HepG2 (cell line): Measurements from ENCODE around the gene ANKRD31. TPM values are rescaled to one million over a fixed set of nuclear protein-coding genes. Genes with fewer than 3 reads are reported as not detected.

Experiments
- AFF4 ChIP-seq: sonication (generic); formaldehyde crosslinking; IDR thresholded peaks from 2 replicates; pipeline ENCODE4 v1.4.0; 2020; ENCODE audit warnings: missing genetic modification reagents
- AHR ChIP-seq: IDR thresholded peaks from 2 replicates; pipeline ENCODE4 v1.6.1; 2018; ENCODE audit warnings: missing genetic modification reagents, missing compliant biosample characterization
- BRCA1 ChIP-seq: sonication (generic); formaldehyde crosslinking; IDR thresholded peaks from 2 replicates; pipeline ENCODE4 v1.4.0; 2020; ENCODE audit warnings: missing genetic modification reagents
- GTF3A ChIP-seq: sonication (generic); formaldehyde crosslinking; conservative IDR thresholded peaks from 2 replicates; pipeline ENCODE4 v1.4.0; 2020; ENCODE audit warnings: mild to moderate bottlenecking, missing genetic modification reagents
- HMGXB4 ChIP-seq, 2 experiments: sonication (generic) in 1 of 2; formaldehyde crosslinking in 1 of 2; IDR thresholded peaks; 2 replicates each; pipeline versions ENCODE4 v1.4.0 to v1.6.1; 2018 to 2020; ENCODE audit warnings: missing genetic modification reagents in 2 of 2, borderline replicate concordance in 1 of 2, low read depth in 1 of 2, mild to moderate bottlenecking in 1 of 2, missing biosample characterization in 1 of 2
- HNF1B ChIP-seq: sonication (generic); formaldehyde crosslinking; IDR thresholded peaks from 2 replicates; pipeline ENCODE4 v1.5.1; 2020; ENCODE audit warnings: mild to moderate bottlenecking, moderate library complexity, missing genetic modification reagents
- KDM3A ChIP-seq: IDR thresholded peaks from 2 replicates; pipeline ENCODE4 v1.6.1; 2018; ENCODE audit warnings: low read depth, missing compliant biosample characterization
- KLF9 ChIP-seq: IDR thresholded peaks from 2 replicates; pipeline ENCODE4 v1.6.1; 2016; ENCODE audit warnings: low read depth
- MBD4 ChIP-seq: IDR thresholded peaks from 2 replicates; pipeline ENCODE4 v1.6.1; 2012; ENCODE audit warnings: low read length, inconsistent platforms, borderline replicate concordance
- THAP11 ChIP-seq: IDR thresholded peaks from 2 replicates; pipeline ENCODE4 v1.6.1; 2016; ENCODE audit warnings: missing biosample characterization, missing genetic modification reagents
- THAP9 ChIP-seq: sonication (generic); formaldehyde crosslinking; IDR thresholded peaks from 2 replicates; pipeline ENCODE4; 2020; ENCODE audit warnings: missing genetic modification reagents, mild to moderate bottlenecking, borderline replicate concordance
- ZHX1 ChIP-seq: sonication (generic); formaldehyde crosslinking; IDR thresholded peaks from 2 replicates; pipeline ENCODE4 v1.8.1; 2022; ENCODE audit warnings: low read depth, mild to moderate bottlenecking, missing genetic modification reagents
- ZNF274 ChIP-seq: sonication (generic); formaldehyde crosslinking; IDR thresholded peaks from 2 replicates; pipeline ENCODE4 v1.5.1; 2020; ENCODE audit warnings: mild to moderate bottlenecking, missing genetic modification reagents
- ZNF841 ChIP-seq: sonication (generic); formaldehyde crosslinking; IDR thresholded peaks from 2 replicates; pipeline ENCODE4 v1.8.1; 2023; ENCODE audit warnings: missing genetic modification reagents, borderline replicate concordance
- polyA plus RNA-seq, 8 experiments: library from polyadenylated mRNA; depleted of rRNA in 3 of 8; stranded (reverse) in 7 of 8; unstranded in 1 of 8; fragments of >200 nt; fragmentation: Illumina TruSeq in 4 of 8; extraction: Trizol in 4 of 8; gene quantifications; 2 replicates each; pipeline versions ENCODE4 v1.2.1 to v1.2.3, GENCODE V29; 2011 to 2016; ENCODE audit warnings: low read depth in 4 of 8, missing spikeins in 1 of 8, mixed read lengths in 1 of 8; ENCODE audit not compliant: insufficient read depth in 1 of 8
- total RNA-seq, 5 experiments: library from RNA; depleted of rRNA; stranded (reverse); fragments of >200 nt; fragmentation: Illumina TruSeq; extraction: Trizol; gene quantifications; 2 replicates each; pipeline ENCODE4 v1.2.3, GENCODE V29; 2016; ENCODE audit warnings: low read depth in 1 of 5

ANKRD31 gene
- total and polyA plus RNA-seq, 2 of the 13 experiments (the other 11 are each of a cell fraction or from before 2014, with no cell fraction given): 0.01 to 0.09 TPM

GRCh38 chr5:75236322-75237316, at the start of gene ANKRD31 (continued):
- TF ChIP-seq KDM3A (CRISPR knock-in tag) (no peak), HNF1B (CRISPR knock-in tag) (no peak), THAP9 (CRISPR knock-in tag) (peak; percentile 24; the same call in 1 of the 2 replicates), ZNF841 (CRISPR knock-in tag) (no peak), BRCA1 (CRISPR knock-in tag) (no peak), ZHX1 (CRISPR knock-in tag) (peak; percentile 28; the same call in 1 of the 2 replicates), THAP11 (CRISPR knock-in tag) (peak; percentile 81), KLF9 (CRISPR knock-in tag) (no peak), MBD4 (no peak), HMGXB4 (CRISPR knock-in tag; IDR thresholded peaks at IDR 0.05; ENCODE audit: borderline replicate concordance in 1 of 2, low read depth in 1 of 2) (peak; percentile 67 to 75), ZNF274 (CRISPR knock-in tag) (peak; percentile 46; the same call in 1 of the 2 replicates), AFF4 (CRISPR knock-in tag) (no peak), AHR (CRISPR knock-in tag) (no peak), GTF3A (CRISPR knock-in tag) (no peak)
